GM12878 (cell line): ENCODE data around the gene NUDT22. TPM values are rescaled to one million over a fixed set of nuclear protein-coding genes. Genes with fewer than 3 reads are reported as not detected.

Experiments used
- BCL3 ChIP-seq: IDR thresholded peaks from 2 replicates; pipeline ENCODE4 v1.6.1; 2011; ENCODE audit warnings: borderline replicate concordance, low read depth, mild to moderate bottlenecking, moderate library complexity, low read length; ENCODE audit not compliant: insufficient read depth, poor library complexity, severe bottlenecking
- ESRRA ChIP-seq: IDR thresholded peaks from 2 replicates; pipeline ENCODE4 v1.6.1; 2012; ENCODE audit warnings: mild to moderate bottlenecking, low read length, improper control_type of control experiment
- HCFC1 ChIP-seq: fragments of 150-350 bp; IDR thresholded peaks from 2 replicates; pipeline ENCODE4 v1.6.1; 2014; ENCODE audit warnings: low read length
- HDGF ChIP-seq: fragments of 450-650 bp; IDR thresholded peaks from 2 replicates; pipeline ENCODE4 v1.6.1; 2016; ENCODE audit warnings: antibody characterized with exemption
- IKZF1 ChIP-seq: fragments of 450-650 bp; conservative IDR thresholded peaks from 2 replicates; pipeline ENCODE4 v1.6.1; 2017; ENCODE audit warnings: antibody characterized with exemption, mild to moderate bottlenecking
- MYB ChIP-seq: fragments of 150-350 bp; IDR thresholded peaks from 2 replicates; pipeline ENCODE4 v1.6.1; 2014; ENCODE audit warnings: mild to moderate bottlenecking, low read depth, low read length, borderline replicate concordance
- NFYB ChIP-seq: IDR thresholded peaks from 2 replicates; pipeline ENCODE4 v1.6.1; 2011; ENCODE audit warnings: low read depth, mild to moderate bottlenecking, low read length, improper control_type of control experiment, moderate library complexity; ENCODE audit not compliant: insufficient read depth
- NKRF ChIP-seq: fragments of 450-650 bp; conservative IDR thresholded peaks from 2 replicates; pipeline ENCODE4 v1.6.1; 2017; ENCODE audit warnings: mild to moderate bottlenecking, moderate library complexity
- PML ChIP-seq: IDR thresholded peaks from 2 replicates; pipeline ENCODE4 v1.6.1; 2012; ENCODE audit warnings: low read length, inconsistent platforms
- POLR2AphosphoS2 ChIP-seq: IDR thresholded peaks from 2 replicates; pipeline ENCODE4 v1.6.1; 2011; ENCODE audit warnings: low read depth, mild to moderate bottlenecking, low read length, improper control_type of control experiment, moderate library complexity
- RCOR1 ChIP-seq: conservative IDR thresholded peaks from 2 replicates; pipeline ENCODE4 v1.6.1; 2012; ENCODE audit warnings: low read depth, low read length, improper control_type of control experiment
- SRF ChIP-seq, 2 experiments: IDR thresholded peaks; 2 replicates each; pipeline ENCODE4 v1.6.1; 2011; ENCODE audit warnings: low read depth in 2 of 2, low read length in 2 of 2, mild to moderate bottlenecking in 1 of 2, moderate library complexity in 1 of 2
- TAF1 ChIP-seq: IDR thresholded peaks from 2 replicates; pipeline ENCODE4 v1.6.1; 2011; ENCODE audit warnings: mild to moderate bottlenecking, low read depth, low read length, borderline replicate concordance
- YY1 ChIP-seq: IDR thresholded peaks from 2 replicates; pipeline ENCODE4 v1.6.1; 2011; ENCODE audit warnings: low read depth, mild to moderate bottlenecking, low read length
- ZBTB11 ChIP-seq: fragments of 450-650 bp; formaldehyde crosslinking; IDR thresholded peaks from 2 replicates; pipeline ENCODE4 v1.5.0; 2022; ENCODE audit warnings: mild to moderate bottlenecking, missing genetic modification characterization
- ZNF274 ChIP-seq: IDR thresholded peaks from one replicate; pipeline ENCODE4 v1.8.0; 2011; ENCODE audit not compliant: insufficient read length, insufficient read depth
- ZNF687 ChIP-seq: fragments of 450-650 bp; IDR thresholded peaks from 2 replicates; pipeline ENCODE4 v1.6.1; 2017; ENCODE audit warnings: mild to moderate bottlenecking, moderate library complexity
- polyA plus RNA-seq, 11 experiments: library from polyadenylated mRNA; depleted of rRNA in 4 of 11; unstranded in 6 of 11; stranded (reverse) in 5 of 11; fragments of >200 nt; fragmentation: Nextera tagmentation in 4 of 11; fragmentation: Illumina TruSeq in 1 of 11; extraction: Ambion mirVana in 4 of 11; extraction: Trizol in 1 of 11; gene quantifications; 1 replicate in 1 of 11; 2 replicates in 10 of 11; pipeline versions ENCODE4 v1.2.1 to v1.2.3, GENCODE V29; 2011 to 2016; ENCODE audit warnings: inconsistent platforms in 2 of 11, missing spikeins in 2 of 11, low read depth in 1 of 11
- total RNA-seq, 4 experiments: library from RNA; depleted of rRNA in 3 of 4; stranded (reverse); fragments of >200 nt in 3 of 4; fragmentation: Illumina TruSeq in 1 of 4; extraction: Trizol in 1 of 4; gene quantifications; 2 replicates each; pipeline versions ENCODE4 v1.2.1 to v1.2.3, GENCODE V29; 2013 to 2021

NUDT22 gene
- total and polyA plus RNA-seq, 10 of the 15 experiments (the other 5 are each of a cell fraction or from before 2014, with no cell fraction given), result 6.7 to 115 (median 64.7) TPM

GRCh38 chr11:64225608-64226506, at the start of gene NUDT22, which contains the start of gene TRPT1 (continued):
- peak; percentile 64; the same call in 1 of the 2 replicates for TF ChIP-seq NFYB
- TF ChIP-seq HCFC1, result peak; percentile 34; the same call in 1 of the 2 replicates
- peak; percentile 49; the same call in 1 of the 2 replicates for TF ChIP-seq ZNF687
- peak; percentile 64; the same call in 1 of the 2 replicates for TF ChIP-seq NKRF
- no peak for TF ChIP-seq RCOR1
- peak; percentile 49 for TF ChIP-seq IKZF1
- TF ChIP-seq POLR2AphosphoS2, result peak; percentile 59
- TF ChIP-seq HDGF, result no peak
- peak; percentile 24 for TF ChIP-seq BCL3
- no peak; the same call in 1 of the 2 replicates for TF ChIP-seq YY1
- TF ChIP-seq TAF1, result peak; percentile 50; the same call in 1 of the 2 replicates
- peak; percentile 71 for TF ChIP-seq PML
- peak; percentile 64 for TF ChIP-seq ZBTB11 (CRISPR knock-in tag)
- no peak for TF ChIP-seq ZNF274
- TF ChIP-seq ESRRA, result no peak; the same call in 1 of the 2 replicates
- no peak for TF ChIP-seq MYB
- 0 out of 4 replicates have a peak, but pooled peaks of 1 of the 2 experiments have one; percentile 39 for TF ChIP-seq SRF (IDR thresholded peaks at IDR 0.05; ENCODE audit: low read depth in 2 of 2, low read length in 2 of 2)
